CD4-positive, alpha-beta T cell treated with Interferon alpha-2 for 1 hour (primary cell): Measurements from ENCODE around the gene KIF5B.
"Not testable (repeated sequence)": the region's sequence is repeated elsewhere in the genome, so short reads cannot be mapped to it uniquely, and the experiment has no call there.

Experiments
- DNase-seq, 2 donors: peaks; one replicate each; pipeline ENCODE4 v3.0.0-alpha.2; 2020 to 2022

The KIF5B gene

DNA sequence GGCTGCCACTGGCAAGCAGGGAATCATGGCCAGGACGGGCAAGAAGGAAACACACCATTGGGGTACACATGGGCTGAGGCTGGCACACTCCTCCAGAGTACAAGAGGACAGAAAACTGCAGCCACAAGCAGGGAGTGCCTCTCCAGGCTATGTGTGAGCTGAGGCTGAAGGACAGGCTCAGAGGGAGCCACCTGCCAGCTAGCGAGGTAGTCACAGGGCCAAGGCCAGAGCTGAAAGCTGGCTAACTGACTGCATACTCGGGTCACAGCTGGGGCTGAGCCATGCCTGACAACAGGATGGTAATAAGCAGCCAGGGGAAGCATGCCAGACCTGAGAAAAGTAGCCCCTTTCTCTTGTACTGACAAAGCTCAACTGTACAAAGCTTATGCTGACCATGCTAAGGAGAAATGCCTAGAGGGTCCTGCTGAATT is 52.0 kb downstream of the KIF5B start:
- DNase-seq: no peak

DNA sequence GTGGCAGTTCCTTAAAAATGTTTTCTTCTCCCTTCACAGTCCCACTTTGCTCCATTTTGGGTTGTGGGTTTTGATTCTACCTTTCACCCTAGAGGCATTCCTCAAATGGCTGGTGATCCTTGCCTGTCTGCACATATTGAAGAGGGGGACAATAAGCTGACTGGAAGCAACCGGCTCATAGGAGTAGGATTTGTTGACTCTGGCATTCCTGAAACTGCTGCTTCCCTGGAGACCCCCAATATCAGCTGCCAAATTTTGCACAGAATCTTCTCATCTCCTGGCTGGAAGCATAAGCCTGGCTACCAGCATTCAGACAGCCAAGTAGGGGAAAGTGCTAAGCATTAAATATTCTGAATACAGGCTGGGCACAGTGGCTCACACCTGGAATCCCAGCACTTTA is 53.7 kb downstream of the KIF5B start:
- no peak for DNase-seq

DNA sequence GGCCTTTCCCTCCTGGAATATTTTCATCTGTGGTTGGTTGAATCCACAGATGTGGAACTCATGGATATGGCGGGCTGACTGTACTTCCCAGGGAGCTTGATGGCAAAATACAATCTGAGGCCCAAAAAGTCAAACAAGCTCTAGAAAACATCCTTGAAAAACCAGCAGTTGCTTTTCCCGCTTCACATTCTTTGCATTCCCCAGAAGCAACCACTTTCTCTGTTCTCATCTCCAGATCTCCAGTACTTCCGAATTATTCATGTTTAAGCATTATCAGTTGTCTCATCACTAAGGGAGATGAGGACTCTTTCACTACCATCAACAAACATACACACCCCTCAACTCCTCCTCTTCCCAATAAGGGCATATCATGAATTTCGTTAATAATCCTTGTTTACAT is 55.3 kb downstream of the KIF5B start:
- no peak for DNase-seq

DNA sequence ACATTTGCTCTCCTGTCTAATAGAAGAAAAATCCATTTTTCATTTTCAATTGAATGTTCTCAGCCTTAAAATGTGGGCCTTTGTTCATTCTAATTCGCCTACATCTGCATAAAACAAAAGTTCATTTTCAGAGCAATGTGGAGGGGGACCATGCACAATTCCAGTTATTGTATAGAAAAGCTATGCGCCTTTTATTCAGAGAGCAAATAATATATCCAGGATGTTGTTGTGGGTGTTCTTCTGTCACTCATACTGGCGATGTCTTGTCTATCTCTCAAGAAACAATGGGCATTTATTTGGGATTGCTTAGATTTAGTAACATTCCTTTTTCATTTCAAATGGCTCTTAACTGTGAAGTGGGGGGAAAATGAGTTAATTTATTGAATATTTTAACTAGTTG is 56.4 kb downstream of the KIF5B start:
- no peak for DNase-seq

DNA sequence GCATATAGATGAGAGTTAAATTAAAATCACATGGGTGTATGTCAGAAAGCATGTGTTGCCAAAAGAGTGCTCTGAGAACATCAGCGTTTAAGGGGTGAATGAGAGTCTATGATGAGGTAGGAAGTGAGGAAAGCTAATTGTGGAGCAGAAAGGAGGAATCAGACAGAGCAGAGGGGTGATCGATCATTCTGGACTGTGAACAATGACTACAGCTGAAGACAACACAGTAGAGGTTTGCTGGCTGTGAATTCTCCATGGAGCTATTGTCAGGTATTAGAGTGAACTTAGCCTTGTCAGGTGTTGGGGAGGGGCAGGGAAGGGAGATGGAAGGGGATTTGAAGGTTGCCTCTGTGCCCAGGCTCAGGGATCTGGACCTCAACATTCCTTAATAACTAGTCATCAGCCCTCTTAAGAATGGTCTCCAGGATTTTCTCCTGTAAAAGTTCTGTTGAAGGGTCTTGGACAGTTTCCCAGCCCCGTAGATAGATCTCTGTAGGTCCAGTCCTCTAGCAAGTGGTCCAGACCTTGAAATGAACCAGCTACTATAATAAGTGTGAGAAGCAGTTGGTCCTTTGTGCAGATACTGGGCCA is 57.1 kb downstream of the KIF5B start:
- DNase-seq: no peak

DNA sequence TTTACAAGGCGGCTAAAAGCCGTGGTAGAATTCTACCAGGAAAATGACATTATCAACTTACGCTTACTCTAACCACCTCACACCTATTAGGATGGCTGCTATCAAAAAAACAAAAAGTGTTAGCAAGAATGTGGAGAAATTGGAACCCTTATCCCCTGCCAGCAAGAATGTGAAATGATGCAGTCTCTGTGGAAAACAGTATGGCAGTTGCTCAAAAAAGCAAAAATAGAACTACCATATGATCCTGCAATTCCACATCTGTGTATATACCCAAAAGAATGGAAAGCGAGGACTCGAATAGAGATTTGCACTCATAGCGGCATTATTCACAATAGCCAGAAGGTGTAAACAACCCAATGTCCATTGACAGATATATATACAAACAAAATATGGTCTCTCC is 61.3 kb downstream of the KIF5B start:
- DNase-seq: no peak

DNA sequence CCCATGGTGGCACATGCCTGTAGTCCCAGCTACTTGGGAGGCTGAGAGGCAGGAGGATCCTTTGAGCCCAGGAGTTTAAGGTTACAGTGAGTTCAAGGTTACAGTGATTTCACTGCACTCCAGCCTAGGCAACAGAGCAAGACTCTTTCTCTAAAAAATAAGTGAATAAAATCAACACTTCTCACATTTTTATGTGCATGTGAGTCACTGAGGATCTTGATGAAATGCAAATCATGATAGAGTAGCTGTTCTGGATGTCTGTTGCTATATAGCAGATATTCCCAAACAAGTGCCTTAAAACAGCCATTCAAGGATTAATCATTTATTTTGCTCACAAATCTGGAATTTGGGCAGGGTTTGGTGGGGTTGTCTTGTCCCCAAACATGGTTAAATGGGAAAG is 65.3 kb downstream of the KIF5B start:
- no peak for DNase-seq

DNA sequence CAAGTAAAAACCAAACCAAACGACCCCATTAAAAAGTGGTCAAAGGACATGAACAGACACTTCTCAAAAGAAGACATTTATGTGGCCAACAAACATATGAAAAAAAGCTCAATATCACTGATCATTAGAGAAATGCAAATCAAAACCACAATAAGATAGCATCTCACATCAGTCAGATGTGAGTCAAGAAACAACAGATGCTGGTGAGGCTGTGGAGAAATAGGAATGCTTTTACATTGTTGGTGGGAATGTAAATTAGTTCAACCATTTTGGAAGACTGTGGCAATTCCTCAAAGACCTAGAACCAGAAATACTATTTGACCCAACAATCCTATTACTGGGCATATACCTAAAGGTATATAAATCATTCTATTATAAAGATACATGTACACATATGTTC is 68.4 kb downstream of the KIF5B start:
- DNase-seq: not testable (repeated sequence)

DNA sequence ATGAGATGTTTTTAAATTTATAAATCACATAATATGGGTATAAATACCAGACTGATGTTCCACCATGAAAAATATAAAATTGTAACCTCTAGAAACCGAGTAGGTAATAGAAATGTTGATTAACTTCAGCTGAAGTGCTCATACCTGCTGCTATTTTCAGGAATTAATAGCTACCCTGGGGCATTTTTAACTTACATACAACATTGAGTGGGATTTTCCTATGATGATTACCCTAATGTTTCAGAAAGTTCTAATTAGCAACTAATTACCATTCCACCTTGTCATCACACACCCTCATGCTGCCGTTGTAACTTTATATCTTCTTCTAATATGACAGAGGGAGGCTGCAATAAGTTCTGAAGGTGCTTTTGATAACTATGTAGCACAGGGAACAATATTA is 74.1 kb downstream of the KIF5B start:
- DNase-seq: no peak

DNA sequence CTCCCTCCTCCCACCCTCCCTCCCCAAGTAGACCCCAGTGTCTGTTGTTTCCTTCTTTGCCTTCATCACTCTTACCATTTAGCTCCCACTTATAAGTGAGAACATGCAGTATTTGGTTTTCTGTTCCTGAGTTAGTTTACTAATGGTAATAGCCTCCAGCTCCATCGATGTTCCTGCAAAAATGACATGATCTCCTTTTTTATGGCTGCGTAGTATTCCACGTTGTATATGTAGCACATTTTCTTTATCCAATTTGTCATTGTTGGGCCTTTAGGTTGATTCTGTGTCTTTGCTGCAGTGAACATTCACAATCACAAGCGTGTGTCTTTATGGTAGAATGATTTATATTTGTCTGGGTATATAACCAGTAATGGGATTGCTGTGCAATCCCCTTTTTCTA is 75.8 kb downstream of the KIF5B start:
- DNase-seq: no peak

DNA sequence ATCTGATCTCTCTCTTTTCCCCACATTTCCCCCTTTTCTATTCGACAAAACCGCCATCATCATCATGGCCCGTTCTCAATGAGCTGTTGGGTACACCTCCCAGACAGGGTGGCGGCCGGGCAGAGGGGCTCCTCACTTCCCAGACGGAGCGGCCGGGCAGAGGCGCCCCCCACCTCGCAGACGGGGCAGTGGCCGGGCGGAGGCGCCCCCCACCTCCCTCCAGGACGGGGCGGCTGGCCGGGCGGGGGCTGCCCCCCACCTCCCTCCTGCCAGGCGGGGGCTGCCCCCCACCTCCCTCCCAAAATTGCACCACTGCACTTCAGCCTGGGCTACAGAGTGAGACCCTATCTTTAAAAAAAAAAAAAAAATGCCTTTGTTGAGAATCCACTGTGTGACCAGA is 77.2 kb downstream of the KIF5B start:
- not testable (repeated sequence) for DNase-seq

DNA sequence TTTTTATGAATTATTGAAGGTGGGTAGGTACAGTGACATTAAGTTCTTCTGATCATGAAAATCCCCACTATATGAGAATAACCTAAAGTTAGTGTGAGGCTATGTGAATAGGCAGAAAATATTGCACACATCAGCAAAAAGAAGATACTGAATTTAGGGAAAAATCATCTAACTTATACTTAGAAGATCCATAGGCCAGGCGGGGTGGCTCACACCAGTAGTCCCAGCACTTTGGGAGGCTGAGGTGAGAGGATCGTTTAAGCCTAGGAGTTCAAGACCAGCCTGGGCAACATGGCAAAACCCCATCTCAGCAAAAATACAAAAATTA is 78.1 kb downstream of the KIF5B start:
- no peak for DNase-seq

DNA sequence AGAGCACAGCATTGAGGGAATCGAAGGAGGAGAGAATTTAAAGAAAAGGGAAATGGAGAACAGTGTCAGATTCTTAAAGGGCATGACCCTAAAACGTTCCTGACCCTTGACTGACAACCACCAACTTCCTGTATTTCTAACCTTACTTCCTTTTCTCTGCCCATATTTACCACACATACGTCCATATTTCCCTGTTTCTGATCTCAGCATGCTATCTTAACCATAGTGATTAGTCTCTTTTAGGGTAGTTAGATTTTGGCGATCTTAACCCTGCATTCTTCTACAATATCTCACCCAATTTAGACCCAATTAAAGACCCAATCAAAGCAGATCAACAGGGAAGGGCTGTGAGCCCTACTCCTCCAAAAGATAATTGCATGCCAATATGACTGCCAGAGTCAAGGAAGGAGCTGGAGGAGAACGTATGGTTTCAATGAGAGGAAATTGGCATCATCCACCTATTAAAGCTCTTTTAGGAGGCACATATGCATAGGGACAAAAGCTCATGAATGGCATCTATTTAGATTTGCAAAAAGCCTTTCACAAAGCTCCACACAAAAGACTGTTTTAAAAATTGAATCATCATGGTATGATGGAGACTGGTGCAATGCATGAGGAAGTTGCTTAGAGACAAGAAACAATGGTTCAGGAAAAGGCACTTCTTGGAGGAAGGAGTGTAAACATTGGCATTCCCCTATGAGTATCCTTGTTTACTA is 78.6 kb downstream of the KIF5B start:
- peak in 1 of 2 donors; percentile 5 for DNase-seq

DNA sequence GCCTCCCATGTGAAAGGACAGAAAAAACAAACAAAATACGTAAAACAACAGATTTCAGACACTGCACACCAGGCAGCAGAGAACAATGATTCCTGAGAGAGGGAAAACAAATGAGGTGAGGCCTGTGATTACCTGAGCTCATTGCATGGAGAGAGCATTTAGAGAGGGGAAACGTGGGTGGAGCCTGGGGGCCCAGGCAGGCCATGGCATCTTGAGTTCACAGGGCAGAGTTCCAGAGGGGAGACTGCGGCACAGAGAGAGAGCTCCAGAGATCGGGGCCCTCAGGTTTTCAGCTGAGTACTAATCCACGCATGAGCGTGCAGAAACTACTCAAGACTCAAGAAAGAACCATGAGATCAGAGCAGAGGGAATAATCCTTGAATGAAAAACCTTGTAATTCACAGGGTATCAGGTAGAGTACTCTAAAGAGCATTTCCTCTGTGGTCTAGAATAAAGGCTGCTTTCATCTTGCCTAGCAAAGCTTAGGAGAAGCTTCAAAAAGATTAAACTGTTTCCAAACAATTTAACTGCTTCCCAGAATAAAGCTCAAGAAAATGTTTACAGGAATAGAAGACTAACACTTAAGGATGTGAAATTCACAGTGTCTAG is 81.0 kb downstream of the KIF5B start:
- DNase-seq: no peak

DNA sequence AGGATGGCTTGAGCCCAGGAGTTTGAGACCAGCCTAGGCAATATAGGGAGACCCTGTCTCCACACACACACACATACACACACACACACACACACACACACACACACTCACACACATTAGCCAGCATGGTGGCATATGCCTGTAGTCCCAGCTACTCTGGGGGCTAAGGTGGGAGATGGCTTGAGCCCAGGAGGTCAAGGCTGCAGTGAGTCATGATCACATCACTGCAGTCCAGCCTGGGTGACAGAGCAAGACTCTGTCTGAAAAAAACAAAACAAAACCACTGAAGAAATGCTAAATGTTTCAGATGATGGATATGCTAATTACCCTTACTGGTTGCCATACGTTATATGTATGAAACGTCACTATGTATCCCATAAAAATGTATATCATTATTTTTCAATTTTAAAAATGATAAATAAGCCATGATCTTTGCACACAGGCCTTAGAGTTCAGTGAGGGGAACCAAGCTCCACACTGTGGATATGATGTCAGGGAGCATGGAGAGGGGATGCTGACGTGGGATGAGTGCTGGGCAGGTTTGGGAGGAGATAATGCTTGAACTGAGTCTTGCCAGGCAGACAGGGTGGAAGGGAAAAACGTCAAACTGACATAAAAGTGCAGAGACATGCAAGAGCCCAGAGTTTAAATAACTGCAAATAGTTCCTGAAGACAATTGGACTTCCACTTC is 81.6 kb downstream of the KIF5B start:
- DNase-seq: no peak

DNA sequence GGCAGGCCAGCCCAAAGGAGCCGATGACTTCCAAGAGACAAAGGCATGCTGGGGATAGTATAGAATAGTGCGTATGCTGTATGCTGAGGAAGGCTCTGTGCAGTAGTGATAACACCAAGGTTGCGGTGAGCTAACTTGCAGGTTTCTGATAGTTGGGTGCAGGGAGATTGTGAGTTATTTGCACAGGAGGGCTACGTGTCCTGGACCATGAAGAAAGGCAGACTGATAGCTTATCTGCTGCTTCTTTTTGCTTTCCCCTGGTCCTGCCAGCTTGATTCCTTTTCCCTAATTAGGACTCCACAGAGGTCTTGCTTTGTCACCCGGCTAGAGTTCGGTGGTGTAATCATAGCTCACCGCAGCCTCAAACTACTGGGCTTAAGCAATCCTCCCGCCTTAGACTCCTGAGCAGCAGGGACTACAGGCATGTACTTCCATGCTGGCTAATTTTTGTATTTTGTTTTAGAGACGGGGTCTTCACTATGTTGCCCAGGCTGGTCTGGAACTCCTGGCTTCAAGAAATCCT is 83.6 kb downstream of the KIF5B start:
- DNase-seq: no peak

DNA sequence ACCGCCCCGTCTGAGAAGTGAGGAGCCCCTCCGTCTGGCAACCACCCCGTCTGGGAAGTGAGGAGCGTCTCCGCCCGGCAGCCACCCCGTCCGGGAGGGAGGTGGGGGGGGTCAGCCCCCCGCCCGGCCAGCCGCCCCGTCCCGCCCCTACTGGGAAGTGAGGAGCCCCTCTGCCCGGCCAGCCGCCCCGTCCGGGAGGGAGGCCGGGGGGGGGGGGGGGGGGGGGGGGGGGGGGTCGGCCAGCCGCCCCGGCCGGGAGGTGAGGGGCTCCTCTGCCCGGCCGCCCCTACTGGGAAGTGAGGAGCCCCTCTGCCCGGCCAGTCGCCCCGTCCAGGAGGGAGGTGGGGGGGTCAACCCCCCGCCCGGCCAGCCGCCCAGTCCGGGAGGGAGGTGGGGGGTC is 86.4 kb downstream of the KIF5B start:
- not testable (repeated sequence) for DNase-seq

DNA sequence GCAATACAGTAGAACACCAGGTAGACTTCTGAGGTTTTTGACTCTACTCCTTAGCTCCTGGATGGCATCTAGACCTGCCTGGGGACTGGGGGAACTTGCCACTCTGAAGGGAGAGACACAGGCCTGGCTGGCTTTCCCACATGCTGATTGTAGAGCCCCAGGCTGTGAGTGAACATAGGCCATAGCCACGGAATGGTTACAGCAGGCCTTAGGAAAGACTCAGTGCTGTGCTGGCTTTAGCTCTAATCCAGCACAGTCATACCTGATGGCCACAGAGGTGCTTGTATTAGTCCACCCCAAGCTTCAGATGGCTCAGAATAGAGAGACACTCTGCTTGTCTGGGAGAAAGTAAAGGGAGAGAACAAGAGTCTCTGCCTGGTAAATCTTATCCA is 92.6 kb downstream of the KIF5B start:
- no peak for DNase-seq

DNA sequence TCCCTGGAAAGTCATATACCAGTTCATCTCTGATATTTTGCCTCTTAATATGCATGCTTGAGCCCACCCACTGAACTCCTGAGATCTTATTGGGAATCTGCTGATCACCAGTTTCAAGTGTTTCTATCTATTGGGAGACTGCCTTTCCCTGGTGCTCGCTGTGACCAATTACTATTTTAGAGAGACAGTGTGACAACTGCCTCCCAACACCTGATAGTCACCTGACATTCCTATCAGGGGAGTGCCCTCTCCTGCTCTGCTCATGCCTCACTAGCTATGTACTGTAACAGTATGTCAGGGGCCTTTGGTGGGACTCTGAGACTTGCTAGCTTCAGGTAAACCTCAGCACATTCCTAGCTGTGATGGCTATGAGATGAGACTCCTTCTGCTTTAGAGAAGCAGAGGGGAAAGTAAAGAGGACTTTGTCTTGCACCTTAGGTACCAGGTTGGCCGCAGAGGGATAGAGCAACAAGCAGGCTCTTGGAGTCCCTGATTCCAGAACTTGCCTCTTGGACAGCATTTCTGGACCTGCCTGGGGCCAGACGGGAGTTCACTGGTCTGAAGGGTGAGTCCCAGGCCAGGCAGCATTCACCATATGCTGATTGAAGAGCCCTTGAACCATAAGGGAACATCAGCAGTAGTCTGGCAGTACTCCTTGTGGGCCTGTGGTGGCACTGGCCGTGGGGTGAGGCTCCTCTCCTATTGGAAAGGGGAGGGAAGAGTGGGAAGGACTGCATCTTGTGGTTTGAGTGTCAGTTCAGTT is 93.2 kb downstream of the KIF5B start:
- no peak for DNase-seq

DNA sequence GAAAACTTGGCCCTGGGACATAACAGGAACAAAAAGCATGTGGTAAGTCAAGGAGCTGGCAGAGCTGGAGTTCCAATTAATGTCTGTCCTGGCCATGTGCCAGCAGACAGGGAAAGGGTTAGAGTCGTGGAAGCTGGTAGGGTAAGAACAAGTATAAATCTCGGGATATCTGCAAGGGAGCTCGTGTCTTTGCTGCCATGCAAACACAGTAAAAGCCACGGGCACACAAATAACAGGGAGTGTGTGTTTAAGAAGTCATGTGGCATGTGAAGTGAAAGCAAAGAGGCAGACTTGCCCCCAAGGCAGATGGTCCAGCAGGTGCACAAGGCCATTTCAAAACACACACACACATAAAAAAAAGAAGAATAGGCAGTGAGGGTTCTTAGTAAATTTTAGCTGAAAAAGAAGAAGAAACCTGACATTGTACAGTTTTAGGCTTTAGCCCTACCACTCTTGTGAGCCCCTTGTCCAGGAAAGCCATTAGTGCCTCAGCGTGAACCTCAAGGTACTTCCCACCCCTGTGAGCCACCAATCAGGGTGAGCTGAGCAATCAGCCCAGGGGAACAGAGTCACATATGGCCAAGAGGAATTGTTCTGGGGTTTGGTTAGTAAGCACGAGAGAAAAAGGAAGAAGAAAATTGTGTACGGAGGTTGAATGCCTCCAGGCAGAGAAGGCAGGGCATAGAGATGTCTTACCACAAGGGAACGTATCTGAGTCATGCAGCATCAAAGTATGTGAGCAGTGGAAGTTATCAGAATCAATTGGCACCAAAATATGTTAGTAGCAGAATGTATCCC is 94.7 kb downstream of the KIF5B start:
- no peak for DNase-seq

DNA sequence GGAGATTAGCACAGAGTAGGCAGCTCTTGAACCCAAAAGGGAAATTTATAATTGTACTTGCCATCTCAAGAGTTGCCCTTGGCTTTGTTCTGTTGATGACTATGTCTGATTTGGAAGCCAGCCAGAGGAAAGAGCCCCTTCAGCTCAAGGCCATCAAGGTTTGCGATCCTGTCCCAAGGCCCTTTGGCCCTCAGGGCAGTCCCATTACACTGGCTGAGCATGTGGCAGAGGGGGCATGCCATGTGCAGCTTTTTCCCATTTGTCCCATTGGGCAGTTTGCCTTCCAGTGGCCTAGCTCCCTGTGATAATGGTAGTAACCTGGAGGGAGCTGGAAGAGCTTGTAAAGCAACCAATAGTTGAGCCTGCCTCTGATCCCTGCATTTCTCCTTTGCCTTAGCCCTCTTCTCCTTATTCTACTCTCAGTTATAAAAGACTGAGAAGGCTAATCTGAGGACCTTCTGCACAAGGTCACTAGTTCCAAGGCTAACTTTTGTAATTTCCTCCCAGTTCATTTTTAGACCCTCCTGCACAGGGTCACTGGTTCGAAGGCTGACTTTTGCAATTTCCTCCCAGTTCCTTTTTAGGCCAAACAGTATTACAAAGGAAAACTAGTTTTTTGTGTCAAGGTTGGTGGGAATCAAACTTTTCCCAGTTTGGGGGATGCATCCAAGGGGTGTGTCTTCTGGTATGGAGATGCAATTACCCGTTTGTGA is 96.6 kb downstream of the KIF5B start:
- no peak for DNase-seq
